Right lobe of liver (tissue), 4 donors: ENCODE data around the gene CSPG5.

Experiments
- CTCF ChIP-seq, 4 donors: fragments of 200-600 bp in 3 of 4; fragments of 450-650 bp in 1 of 4; IDR thresholded peaks; one replicate each; pipeline versions ENCODE4 v1.5.1 to v1.8.0; 2016 to 2022; ENCODE audit warnings: antibody characterized with exemption in 4 of 4, mild to moderate bottlenecking in 2 of 4
- POLR2A ChIP-seq: fragments of 450-650 bp; IDR thresholded peaks from one replicate; pipeline ENCODE4 v1.6.1; 2017; ENCODE audit warnings: antibody characterized with exemption, mild to moderate bottlenecking
- donor health status: DM: no; HTN: no; CAD: no.
- donor health status: DM: no; HTN: no; CAD: no.
- donor health status: DM: no; HTN: yes; CAD: no.

GRCh38 chr3:47601281-47601680 lies 22.6 kb upstream of the CSPG5 start:
- TF ChIP-seq POLR2A (no peak), CTCF (IDR thresholded peaks at IDR 0.05) (no peak)
